ENCODE data around the gene GOLPH3L. TPM values are rescaled to one million over a fixed set of nuclear protein-coding genes. Genes with fewer than 3 reads are reported as not detected.
"Not testable (repeated sequence)": the region's sequence is repeated elsewhere in the genome, so short reads cannot be mapped to it uniquely, and the experiment has no call there.

GOLPH3L gene
- polyA plus RNA-seq, 1 experiment, result 35.0 TPM

DNA sequence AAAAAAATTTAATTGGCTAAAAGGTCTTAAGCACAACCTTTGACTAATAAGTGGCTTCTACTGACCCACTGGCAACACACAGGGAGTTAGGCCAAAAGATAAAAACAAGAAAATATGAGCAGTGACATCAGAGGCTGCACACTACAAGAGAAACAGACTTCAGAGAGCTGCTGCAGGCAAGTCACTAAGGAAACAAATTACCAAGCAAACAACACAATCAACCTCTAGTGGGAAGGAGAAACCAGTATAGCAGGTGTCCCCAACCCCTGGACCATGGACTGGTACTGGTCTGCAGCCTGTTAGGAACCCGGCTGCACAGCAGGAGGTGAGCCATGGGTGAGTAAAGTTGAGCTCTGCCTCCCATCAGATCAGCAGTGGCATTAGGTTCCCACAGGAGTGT is 46.8 kb downstream of the GOLPH3L start:
- Histone ChIP-seq H3K27ac (ENCODE audit: low read depth, low read length) (no peak overlapping the region), H3K27me3 (ENCODE audit: control insufficient read depth, insufficient read depth, low read length) (no peaks in the 10 kb centered on the region), H3K9me3 (ENCODE audit: control insufficient read depth, insufficient read depth, low read length) (no peaks in the 10 kb centered on the region), H3K4me3 (ENCODE audit: low read depth, low read length) (no peak overlapping the region)
- ChIA-PET CTCF (no interaction called here), POLR2A (no interaction called here)
- DNase-seq (ENCODE audit: low read depth, low spot score), result no peak
- TF ChIP-seq, protein P1, sequence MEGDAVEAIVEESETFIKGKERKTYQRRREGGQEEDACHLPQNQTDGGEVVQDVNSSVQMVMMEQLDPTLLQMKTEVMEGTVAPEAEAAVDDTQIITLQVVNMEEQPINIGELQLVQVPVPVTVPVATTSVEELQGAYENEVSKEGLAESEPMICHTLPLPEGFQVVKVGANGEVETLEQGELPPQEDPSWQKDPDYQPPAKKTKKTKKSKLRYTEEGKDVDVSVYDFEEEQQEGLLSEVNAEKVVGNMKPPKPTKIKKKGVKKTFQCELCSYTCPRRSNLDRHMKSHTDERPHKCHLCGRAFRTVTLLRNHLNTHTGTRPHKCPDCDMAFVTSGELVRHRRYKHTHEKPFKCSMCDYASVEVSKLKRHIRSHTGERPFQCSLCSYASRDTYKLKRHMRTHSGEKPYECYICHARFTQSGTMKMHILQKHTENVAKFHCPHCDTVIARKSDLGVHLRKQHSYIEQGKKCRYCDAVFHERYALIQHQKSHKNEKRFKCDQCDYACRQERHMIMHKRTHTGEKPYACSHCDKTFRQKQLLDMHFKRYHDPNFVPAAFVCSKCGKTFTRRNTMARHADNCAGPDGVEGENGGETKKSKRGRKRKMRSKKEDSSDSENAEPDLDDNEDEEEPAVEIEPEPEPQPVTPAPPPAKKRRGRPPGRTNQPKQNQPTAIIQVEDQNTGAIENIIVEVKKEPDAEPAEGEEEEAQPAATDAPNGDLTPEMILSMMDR (IDR thresholded peaks at IDR 0.05; ENCODE audit: low read depth, low read length), result no peak

DNA sequence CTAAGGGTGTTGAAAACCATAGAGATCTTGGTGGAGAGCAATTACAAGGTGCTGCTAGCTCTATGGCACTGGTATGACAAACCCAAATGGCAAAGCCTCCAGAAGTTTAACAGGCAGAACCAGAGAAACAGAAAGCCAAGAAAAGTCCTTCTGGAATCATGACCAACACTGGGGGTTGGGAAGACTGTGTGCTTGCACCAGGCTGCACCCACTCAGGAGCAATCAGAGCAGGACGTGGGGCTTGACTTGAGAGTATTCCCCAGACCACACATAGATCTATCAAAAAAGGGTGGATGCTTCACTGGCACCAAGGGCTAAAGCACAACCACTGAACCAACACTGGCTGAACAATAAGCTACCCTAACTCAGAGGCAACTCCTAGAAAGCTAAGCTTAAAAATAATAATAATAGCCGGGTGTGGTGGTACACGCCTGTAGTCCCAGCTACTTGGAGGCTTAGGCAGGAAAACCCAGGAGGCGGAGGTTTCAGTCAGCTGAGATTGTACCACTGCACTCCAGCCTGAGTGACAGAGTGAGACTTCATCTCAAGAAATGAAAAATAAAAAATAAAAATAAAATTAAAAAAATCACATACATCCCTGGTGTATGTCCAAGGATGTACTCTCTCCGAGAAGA is 47.4 kb downstream of the GOLPH3L start:
- CTCF ChIA-PET, result no interaction called here
- POLR2A ChIA-PET, result no interaction called here

DNA sequence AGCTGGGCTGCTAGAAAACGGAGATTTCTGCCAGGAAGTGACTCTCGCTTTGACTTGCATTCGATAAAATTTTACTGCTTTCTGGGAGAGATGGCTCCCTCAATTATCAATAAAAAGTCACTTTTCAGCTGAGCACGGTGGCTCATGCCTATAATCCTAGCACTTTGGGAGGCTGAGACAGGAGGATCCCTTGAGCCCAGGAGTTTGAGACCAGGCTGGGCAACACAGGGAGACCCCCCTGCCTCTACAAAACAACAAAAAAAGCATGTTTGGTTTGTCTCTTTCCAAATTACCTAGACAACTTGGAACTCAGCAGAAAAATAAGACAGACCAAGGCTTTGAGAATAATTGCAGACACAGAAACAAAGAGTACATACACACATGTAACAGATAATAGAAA is 54.7 kb downstream of the GOLPH3L start:
- no peaks in the 10 kb centered on the region for H3K9me3 ChIP-seq (ENCODE audit: control insufficient read depth, insufficient read depth, low read length)
- TF ChIP-seq, protein P1 (IDR thresholded peaks at IDR 0.05; ENCODE audit: low read depth, low read length), result no peak
- no peak for DNase-seq (ENCODE audit: low read depth, low spot score)
- ChIA-PET POLR2A (no interaction called here), CTCF (interaction anchor here (1.2 kb wide), 1 partner anchor 81 kb away, joined by 4 read pairs; no protein-coding TSS in a partner anchor)
- no peak overlapping the region for H3K27ac ChIP-seq (ENCODE audit: low read depth, low read length)
- no peak overlapping the region for H3K4me3 ChIP-seq (ENCODE audit: low read depth, low read length)
- no peaks in the 10 kb centered on the region for H3K27me3 ChIP-seq (ENCODE audit: control insufficient read depth, insufficient read depth, low read length)

More for the DNA sequence above, 47.4 kb downstream of the GOLPH3L start:
- no peak for DNase-seq (ENCODE audit: low read depth, low spot score)
- TF ChIP-seq, protein P1 (IDR thresholded peaks at IDR 0.05; ENCODE audit: low read depth, low read length), result no peak
- no peak overlapping the region for H3K27ac ChIP-seq (ENCODE audit: low read depth, low read length)
- H3K4me3 ChIP-seq (ENCODE audit: low read depth, low read length), result no peak overlapping the region
- H3K27me3 ChIP-seq (ENCODE audit: control insufficient read depth, insufficient read depth, low read length), result no peaks in the 10 kb centered on the region
- no peaks in the 10 kb centered on the region for H3K9me3 ChIP-seq (ENCODE audit: control insufficient read depth, insufficient read depth, low read length)

DNA sequence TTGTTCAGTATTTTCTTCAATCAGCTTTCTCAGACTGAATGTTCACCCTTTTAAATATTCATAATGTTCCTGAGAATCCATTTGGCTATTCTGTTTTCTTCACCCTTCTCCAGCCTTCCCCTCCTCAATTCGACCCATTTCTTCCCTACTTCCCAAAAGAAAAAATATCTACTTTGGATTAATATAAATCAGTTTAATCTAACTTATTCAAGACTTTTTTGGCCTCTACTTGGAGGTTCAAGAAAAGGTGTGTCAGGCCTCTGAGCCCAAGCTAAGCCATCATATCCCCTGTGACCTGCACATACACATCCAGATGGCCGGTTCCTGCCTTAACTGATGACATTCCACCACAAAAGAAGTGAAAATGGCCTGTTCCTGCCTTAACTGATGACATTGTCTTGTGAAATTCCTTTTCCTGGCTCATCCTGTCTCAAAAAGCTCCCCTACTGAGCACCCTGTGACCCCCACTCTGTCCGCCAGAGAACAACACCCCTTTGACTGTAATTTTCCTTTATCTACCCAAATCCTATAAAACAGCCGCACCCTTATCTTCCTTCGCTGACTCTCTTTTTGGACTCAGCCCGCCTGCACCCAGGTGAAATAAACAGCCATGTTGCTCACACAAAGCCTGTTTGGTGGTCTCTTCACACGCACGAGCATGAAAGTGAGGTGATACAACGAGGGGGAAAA is 55.7 kb downstream of the GOLPH3L start:
- DNase-seq (ENCODE audit: low read depth, low spot score); H3K27me3 ChIP-seq (ENCODE audit: control insufficient read depth, insufficient read depth, low read length); H3K27ac ChIP-seq (ENCODE audit: low read depth, low read length); H3K4me3 ChIP-seq (ENCODE audit: low read depth, low read length); CTCF ChIA-PET; H3K9me3 ChIP-seq (ENCODE audit: control insufficient read depth, insufficient read depth, low read length): not testable (repeated sequence)
- POLR2A ChIA-PET, result interaction anchor here (0.6 kb wide), 1 partner anchor 164 kb away, joined by 11 read pairs; no protein-coding TSS in a partner anchor

DNA sequence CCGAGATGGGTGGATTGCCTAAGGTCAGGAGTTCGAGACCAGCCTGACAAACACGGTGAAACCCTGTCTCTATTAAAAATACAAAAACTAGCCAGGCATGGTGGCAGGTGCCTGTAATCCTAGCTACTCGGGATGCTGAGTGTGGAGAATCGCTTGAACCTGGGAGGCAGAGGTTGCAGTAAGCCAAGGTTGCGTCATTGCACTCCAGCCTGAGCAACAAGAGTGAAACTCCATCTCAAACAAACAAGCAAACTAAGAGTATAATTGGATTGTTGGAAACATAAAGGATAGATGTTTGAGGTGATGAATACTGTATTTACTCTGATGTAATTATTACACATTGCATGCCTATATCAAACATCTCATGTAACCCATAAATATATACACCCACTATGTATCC is 58.5 kb downstream of the GOLPH3L start:
- H3K27ac ChIP-seq (ENCODE audit: low read depth, low read length); DNase-seq (ENCODE audit: low read depth, low spot score); POLR2A ChIA-PET; H3K4me3 ChIP-seq (ENCODE audit: low read depth, low read length); H3K9me3 ChIP-seq (ENCODE audit: control insufficient read depth, insufficient read depth, low read length); H3K27me3 ChIP-seq (ENCODE audit: control insufficient read depth, insufficient read depth, low read length): not testable (repeated sequence)
- CTCF ChIA-PET, result interaction anchor here (2.0 kb wide), 1 partner anchor 78 kb away, joined by 8 read pairs; no protein-coding TSS in a partner anchor

DNA sequence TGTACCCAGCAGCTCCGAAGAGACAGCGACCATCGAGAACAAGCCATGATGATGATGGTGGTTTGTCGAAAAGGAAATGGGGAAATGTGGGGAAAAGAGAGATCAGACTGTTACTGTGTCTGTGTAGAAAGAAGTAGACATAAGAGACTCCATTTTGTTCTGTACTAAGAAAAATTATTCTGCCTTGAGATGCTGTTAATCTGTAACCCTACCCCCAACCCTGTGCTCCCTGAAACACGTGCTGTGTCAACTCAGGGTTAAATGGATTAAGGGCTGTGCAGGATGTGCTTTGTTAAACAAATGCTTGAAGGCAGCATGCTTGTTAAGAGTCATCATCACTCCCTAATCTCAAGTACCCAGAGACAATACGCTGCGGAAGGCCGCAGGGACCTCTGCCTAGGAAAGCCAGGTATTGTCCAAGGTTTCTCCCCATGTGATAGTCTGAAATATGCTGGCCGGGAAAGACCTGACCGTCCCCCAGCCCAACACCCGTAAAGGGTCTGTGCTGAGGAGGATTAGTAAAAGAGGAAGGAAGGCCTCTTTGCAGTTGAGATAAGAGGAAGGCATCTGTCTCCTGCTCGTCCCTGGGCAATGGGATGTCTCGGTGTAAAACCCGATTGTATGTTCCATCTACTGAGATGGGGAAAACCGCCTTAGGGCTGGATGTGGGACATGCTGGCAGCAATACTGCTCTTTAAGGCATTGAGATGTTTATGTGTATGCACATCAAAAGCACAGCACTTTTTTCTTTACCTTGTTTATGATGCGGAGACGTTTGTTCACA is 61.9 kb downstream of the GOLPH3L start:
- H3K27me3 ChIP-seq (ENCODE audit: control insufficient read depth, insufficient read depth, low read length); POLR2A ChIA-PET; H3K27ac ChIP-seq (ENCODE audit: low read depth, low read length); H3K4me3 ChIP-seq (ENCODE audit: low read depth, low read length); DNase-seq (ENCODE audit: low read depth, low spot score); CTCF ChIA-PET; H3K9me3 ChIP-seq (ENCODE audit: control insufficient read depth, insufficient read depth, low read length): not testable (repeated sequence)

Data from AG04450 (cell line).